NCI-H460 (cell line): ENCODE data around the gene HOXC12. TPM values are rescaled to one million over a fixed set of nuclear protein-coding genes. Genes with fewer than 3 reads are reported as not detected.
A peak's percentile ranks its signal among the peaks of the same experiment; 100 is the strongest.

ENCODE experiments used
- DNase-seq: peaks from one replicate; pipeline ENCODE4 v3.0.0-alpha.2; 2016; ENCODE audit warnings: low read depth; ENCODE audit errors: extremely low read depth
- total RNA-seq: library from RNA; depleted of rRNA; stranded (reverse); fragments of >200 nt; shearing (Covaris generic); gene quantifications from 2 replicates; pipeline ENCODE4 v1.2.3, GENCODE V29; 2014

Gene HOXC12
- total RNA-seq, 1 experiment from 2014 or later, result not detected

DNA sequence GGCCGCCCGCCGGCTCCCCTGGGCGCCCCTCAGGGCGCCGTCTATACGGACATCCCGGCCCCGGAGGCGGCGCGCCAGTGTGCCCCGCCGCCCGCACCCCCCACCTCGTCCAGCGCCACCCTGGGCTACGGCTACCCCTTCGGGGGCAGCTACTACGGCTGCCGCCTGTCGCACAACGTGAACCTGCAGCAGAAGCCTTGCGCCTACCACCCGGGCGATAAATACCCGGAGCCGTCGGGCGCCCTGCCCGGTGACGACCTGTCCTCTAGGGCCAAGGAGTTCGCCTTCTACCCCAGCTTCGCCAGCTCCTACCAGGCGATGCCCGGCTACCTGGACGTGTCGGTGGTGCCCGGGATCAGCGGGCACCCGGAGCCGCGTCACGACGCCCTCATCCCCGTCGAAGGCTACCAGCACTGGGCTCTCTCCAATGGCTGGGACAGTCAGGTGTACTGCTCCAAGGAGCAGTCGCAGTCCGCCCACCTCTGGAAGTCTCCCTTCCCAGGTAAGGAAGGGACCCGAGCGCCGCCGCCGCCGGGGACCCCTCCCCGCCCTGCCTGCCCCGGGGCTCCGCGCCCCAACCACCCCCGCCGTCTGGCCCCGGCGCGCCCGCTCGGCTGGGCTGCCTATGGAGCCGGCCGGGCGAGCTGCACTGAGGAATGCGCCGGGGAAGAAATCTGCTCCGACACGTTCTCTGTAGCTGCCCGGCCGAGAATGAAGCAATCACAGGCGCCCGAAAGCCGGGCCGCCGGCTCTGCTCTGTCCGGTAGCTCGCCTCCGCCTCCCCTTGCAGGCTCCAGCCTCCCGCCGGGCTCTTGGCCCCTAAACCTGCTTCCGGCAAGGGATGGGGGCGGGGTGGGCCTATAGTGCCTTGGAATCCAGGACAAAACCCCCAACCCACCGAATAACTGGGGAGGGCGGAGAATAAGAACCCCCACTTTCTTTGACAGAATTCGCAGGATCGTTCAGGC lies 15.3 kb upstream of the HOXC12 start:
- no peak for DNase-seq

DNA sequence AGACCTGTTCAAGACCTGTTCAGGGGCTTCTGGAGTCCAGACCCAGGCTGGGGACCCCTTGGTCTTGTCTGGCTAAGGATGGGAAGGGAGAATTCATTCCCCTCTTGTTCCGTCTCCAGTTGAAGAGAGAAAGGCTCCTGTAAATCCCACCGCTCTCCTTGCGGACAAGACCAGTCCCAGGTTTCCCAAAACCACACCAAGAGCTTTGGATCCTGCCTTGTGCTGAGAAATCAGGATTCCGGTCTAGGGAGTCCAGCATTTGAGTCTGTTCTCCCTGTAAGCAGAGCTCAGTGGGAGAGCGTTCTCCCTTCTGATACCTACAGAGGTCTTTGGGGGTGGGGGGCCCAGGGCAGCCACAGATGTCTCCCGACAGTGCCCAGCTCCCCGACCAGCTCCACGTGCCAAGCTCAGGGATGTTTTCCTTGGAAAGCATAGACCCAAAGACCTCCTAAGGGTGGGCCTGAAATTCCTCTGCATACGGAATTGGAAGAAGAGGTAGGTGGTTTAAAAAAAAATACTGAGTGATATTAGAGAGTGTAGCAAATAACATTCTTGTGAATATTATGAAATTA lies 14.2 kb upstream of the HOXC12 start:
- DNase-seq, result no peak

DNA sequence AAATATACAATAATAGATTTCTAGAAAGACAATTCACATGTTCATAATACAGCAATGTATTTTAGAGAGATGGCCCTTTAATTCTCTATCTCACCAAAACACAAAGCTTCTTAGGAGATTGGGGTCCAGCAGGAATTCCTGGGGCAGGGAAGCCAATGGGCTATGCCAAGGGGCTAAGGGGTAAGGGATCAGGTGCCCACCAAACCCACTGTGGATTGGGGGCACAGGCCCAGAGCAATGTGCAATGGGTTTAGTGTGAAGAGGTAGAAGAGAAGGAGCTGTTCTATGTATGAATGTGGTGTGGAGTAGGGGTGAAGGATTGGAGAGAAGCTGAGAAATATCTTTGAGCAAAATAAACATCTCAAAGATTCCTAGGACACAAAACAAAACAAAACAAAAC lies 13.5 kb upstream of the HOXC12 start:
- no peak for DNase-seq

DNA sequence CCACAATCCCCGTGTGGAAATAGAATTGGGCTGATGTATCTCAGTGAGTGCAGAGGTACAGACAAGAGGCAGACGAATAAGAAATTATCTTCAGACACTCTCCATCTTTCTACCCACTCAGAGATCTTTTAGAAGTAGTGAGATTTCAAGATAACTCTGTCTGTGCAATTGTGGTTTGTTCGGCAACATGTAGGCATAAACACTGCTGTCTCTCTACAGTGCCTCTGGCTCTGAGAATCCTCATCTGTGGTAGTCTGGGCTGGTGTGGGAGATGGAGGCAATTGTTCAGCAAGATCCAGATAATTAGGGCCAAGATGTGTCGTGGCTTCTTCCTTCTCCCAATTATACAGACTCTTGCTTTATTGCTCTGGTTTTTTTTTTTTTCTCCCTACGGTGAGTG lies 13.0 kb upstream of the HOXC12 start:
- DNase-seq, result no peak

DNA sequence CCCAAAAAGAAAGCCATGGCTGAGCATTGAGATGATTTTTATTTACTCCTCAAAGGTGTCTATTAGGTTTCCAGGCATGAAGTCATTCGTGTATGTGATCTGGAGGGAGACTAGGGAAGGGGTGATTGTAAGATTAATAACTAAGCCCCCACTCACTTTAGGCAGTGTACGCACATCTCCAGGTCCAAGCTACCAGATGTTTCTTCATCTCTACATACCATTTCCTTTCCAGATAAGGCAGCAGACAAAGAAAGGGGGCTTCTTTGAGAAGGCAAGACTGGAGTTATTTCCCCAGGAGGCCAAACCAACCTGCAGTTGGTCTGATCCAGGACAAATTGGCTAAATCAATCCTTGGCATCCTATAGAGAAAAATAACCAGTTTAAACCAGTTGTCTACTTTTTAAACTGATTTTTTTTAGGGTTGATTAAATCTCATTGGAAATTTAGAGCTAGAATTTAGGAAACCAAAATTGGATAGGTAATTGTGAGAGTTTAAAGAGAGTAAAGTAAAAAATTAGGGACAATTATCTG lies 12.2 kb upstream of the HOXC12 start:
- DNase-seq, result no peak

DNA sequence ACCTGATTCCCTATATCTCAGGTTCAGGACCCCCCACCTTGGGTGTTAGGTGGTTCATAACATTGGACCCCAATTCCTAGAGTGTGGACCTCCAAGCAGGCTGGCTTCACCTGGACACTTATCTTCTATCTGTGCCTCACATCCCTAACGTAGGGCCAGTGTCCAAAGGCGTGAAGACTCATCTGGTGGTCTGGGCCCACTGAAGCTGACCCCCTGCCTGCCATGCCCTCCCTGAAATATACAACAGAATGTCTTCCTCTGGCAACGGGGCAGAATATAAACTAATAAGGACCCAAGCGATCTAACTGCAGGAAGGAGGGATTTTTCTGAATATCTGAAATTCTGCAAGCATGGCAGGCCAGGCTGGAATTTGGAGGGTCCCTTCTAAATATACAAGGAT lies 10.5 kb upstream of the HOXC12 start:
- no peak for DNase-seq

DNA sequence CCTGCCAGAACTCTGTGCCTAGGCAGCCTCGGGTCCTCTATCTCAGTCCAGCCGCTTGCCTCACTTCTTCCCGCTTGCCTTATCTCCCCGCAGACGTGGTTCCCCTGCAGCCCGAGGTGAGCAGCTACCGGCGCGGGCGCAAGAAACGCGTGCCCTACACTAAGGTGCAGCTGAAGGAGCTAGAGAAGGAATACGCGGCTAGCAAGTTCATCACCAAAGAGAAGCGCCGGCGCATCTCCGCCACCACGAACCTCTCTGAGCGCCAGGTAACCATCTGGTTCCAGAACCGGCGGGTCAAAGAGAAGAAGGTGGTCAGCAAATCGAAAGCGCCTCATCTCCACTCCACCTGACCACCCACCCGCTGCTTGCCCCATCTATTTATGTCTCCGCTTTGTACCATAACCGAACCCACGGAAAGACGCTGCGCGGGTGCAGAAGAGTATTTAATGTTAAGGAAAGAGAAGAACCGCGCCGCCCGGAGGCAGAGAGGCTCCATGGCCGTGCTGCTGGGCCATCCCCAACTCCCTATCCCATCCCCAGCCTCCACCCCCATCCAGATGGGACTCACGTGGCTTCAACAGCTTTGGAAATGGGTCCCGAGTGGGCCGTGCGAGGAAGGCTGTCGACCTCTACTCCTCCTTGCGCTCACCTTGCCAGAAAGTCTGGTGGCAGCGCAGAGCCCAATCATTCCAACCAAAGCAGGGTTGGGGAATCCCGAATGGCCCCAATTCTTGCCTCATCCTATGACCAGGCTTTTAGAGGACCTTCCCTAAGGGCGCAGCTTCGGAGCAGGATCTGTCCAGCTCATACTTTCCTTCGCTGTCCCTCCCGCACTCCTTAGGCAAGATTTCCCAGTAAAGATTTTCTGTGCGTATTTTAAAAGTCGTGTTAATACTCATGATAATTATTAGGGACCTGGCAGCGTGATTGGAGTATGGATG lies 9.5 kb upstream of the HOXC12 start:
- DNase-seq, result no peak

DNA sequence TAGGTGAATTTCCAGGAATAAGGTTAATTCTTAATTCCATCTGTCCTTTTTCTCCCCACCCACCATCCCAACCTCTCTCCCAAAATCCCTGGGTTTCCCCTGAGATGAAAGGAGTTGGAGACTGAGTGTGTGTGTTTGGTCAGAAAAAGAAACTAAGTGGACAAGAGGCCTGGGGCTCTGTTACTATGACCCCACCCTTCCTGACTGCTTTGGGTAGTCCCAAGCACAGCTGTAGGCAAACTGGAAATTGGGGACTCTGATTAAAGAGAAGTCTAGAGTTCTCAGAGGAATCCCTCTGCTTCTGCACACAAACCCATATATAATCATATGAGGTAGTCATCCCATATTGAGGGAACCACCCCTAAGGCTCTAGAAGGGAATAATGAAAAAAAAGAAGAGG lies 7.0 kb upstream of the HOXC12 start:
- no peak for DNase-seq

DNA sequence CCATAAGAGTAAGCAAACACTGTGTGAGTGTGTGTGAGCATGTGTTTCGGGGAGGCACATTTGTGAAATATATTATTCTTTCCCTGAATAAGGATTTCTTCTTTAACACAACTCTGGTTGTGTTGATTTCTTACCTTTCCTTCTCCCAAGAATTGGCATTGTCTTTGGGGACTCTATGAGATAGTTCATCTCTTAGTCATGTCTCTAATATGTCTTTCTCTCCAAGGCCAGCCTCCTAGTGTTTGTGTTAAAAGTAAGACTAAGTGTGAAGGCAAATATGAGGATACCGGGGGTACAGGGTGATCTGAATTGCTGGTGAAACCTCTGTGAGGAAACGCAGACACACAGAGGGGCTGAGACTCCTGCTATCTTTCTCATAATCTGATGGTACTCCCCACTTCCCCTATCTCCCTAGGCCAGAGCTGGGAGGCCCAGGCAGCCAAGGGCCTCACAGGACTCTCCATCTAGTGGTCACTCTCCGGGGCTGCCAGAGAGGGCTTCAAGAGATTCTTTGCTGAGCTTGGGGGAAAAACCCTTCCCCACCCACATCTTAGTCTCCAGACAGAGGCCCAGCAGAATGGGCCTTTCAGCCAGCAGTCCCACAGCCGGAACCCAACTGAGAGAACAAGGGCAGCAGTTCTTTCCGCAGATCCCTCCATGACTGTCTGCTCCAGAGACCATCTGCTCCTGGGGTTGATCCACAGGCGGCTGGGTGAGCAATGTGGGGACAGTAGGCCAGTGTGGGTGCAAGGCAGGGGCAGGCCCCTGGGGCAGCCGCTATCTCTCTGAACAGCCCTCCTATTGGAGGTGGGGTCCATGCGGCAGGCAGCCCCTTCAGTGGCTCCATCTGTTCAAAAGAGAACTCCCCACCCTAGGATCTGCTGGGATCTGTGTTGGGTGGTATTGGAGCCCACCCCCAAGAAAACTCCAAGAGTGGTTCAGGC lies 5.8 kb upstream of the HOXC12 start:
- DNase-seq, result no peak

DNA sequence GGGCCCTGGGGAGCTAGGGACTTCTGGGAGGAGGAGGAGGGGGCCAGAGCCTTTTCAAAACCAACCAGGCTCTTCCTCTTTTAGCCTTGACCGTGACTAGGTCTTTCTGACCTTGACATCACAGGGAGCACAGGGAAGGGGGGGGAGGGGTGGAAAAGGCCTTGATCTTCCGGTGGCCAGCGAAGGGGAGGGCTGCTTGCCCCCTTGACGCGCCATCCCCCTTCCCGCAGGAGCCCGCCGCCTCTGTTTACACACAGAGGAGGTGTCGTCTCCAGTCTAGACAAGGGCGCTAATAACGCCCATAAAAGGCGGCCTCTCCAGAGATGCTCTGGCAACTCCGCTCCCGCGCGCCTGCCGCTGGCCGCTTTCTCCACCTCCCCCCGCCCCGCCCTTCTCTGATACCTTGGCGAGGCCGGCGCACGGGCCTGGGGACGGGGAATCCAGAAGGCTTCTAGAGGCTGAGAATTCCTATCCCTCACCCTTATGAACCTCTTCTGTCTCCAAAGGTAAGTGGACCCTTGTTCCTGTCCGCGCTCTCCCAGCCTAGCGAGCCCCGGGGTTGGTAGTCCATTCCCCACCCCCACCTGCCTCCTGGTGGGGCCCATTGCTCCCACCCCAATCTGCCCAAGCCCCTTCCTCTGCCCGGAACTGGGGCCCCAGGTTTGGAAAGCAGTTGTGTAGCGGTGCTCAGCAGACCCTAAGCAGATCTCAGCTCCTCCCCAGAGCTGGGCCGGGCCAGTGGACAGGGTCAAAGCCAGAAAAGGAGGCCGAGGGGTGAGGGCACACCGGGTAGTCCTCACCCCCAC lies 4.9 kb upstream of the HOXC12 start:
- DNase-seq, result no peak

DNA sequence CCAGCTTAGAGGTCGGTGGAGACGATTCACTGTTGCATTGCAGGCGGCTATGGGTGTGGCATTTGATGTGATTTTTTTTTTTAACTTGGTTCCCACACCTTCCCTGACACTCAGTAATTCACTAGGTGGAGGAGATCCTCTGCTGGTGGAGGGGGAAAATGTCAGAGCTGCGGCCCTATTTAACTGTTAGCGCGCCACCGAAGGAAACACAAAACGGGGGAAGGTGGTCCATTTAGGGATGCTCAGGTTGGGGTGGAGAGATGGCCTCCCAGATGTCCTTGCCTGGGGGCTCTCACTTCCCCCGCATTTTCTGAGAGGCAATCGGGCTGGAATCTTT lies 4.3 kb upstream of the HOXC12 start:
- DNase-seq, result no peak

DNA sequence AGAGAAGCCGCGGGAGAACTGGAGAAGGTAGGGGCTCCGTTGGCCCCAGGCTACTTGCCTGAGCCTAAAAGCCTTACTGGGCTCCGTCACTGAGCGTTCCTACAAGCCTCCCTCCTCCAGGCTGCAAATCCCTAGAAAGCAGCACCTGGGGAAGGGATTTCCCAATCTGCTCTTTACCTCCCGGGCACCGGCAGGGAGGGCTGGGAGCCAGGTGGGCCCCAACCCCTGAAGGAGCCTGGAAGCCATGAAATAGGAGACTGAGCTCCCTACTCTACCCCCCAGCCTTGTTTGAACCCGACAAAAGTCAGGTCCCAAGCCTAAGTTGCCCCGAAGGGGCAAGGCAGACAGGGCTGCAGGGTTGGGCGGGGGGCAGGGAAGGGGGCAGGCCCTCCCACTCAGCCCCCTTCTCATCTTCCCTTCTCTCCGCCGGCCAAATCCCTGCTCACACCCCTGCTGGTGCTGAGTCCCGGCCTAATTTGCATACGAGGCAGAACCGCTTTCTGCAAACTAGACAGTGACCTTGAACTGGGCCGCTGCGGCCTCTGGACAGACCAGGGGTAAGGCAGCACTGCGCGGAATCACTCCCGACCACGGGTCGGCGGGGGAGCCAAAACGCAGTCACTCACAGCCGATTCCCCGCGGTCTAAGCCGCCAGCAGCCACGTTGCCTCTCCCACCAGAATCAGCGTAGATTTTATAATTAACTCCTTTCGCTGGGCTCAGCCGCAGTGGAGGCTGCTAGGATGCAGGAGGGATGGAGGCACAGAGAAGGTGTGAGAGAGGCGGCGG lies 3.7 kb upstream of the HOXC12 start:
- no peak for DNase-seq

DNA sequence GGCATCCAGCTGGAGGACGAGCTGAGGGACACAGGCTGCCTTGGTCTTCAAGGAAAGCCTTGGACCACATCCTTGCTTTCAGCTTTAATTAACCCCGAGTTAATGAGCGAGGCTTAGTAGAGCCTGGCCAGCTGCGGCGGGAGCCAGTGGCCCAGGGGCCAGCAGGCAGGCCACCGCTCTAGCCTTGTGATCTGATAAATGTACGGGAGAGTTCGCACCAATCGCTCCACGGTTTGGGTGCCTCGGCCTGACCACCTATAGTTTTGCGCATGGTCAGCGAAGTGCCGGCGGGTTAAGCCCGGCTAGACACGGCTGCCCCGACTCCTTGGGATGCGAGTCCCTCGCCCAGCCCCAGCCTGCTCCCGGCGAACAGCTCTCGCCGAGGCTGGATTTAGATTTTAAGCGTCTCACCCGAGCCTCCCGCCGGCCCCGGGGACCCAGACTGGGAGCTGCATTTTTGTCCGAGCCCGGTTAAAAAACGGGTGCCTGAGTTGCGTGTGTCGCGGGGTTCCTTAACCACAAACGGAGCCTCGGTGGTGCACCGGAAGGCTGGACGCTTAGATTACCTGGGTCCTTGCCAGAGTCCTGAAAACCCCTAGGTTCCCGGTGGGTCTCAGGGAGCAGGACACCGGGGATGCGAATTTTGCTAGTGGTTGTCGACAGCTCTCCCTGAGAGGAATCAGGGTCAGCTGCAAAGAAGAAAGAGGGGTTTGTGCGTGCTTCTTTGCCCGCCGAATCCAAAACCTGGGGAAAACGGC lies 2.9 kb upstream of the HOXC12 start:
- no peak for DNase-seq

DNA sequence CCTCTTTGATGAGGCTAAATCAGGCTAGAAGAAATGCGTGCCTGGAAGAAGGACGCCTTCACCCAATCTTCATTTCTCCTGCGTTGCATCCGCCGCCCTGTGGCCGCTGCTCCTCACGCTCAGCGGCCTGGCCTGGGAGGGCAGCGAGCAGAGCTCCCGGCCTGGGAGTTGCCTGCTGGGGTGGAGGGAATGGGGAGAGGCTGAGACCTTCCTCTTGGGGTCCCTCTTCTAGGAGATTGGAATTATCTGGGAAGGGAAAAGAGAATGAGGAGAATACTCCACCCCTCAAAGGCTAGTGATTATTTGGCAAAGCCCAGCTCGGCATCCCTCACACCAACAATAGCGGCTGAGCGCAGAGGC lies 2.4 kb upstream of the HOXC12 start:
- DNase-seq, result no peak

DNA sequence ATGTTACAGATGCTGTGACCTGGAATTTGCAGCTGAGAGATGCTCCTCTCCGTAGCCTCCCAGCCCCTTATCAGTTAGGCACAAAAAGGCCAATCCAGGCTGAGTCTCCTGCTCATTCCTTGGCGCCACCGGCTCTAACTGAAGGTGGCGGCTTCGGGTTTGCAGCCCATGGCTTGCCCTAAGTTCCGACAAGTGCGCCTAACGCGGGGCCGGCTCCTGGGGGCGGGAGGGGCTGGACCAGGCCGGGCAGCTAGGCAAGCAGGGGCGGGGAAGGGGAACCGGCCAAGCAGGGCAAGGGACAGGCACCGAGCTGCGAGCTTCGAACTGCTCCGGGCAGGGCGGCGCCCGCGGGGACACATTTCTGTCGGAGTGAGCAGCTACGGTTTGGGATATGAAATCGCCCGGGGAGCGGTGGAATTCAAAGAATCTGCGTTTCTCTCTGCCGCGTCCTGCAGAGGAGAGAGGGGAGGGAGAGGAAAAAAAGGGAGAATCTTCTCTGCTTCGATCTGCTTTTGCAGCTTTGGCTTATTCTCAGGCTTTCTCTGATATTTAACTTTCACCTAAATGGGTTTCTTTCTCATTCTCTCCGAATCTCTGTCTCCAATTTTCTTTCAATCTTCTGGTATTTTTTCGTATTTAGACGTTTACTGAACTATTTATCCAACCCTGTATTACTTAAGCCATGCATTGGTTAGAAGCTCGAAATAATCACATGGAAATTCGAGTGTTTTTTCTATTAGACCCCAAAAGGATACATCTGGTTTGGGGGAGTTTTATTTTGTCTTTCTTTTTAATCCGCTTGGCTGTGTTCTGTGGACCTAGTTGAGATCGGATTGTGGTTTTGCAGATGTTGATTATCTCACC lies 1.6 kb upstream of the HOXC12 start:
- peak; percentile 27 for DNase-seq

DNA sequence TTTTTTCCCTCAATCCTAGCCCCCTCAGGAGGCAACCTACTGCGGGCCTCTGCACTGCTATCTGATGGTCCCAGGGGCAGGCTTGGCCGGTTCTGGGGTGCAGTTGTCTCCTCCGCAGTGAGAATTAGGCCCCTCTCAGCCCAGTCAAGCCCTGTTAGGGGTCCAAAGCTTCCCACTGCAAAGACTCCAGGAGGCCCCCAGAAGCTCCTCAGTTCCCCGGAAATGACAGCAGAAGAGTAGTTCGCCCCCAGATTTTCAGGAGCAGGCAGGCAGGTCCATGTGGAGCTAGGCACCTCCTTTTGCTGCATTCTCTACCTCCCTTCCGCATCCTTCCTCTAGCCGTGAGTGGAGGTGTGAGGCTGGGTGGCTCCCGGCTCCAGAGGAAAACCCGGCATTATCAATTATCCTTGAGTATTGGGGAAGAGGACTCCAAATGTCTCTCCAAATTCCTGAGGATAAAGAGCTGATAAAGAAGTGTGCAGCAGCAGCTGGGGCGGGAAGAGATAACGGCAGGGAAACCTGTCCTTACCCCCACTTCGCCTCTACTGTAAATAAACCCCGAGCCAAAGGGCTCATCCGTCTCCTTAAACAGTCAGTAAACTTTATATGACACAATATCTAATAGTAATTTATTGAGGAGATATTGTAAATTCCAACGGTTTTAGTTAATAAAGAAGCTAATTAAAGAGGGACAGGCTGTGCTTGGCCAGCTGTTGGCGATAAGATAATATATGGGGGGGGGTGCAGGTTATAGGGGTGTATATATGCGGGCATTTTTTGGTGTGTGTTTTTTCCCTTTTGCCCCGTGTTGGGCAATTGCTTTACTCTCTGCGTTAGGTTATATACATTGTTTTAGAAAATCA lies 641 bp upstream of the HOXC12 start:
- no peak for DNase-seq
